Measurements from ENCODE around the gene PXK.

The PXK gene

DNA sequence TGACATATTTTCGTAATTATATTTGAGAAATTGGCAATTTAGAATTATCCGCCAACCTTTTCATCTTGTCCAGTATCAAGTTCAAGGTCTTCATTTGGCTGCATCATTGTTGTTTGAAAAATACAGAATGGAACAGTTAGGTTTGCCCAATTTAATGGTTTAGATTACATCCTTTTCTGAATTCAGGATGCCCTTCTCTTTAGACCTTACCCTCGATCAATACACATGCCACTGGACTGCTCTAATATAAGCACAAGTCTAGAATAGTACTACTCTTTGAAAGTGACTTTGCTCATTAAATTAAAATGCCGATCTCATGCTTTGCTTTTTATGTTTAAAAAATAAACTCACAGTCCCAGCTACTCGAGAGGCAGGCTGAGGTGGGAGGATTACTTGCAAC is 44.5 kb downstream of the PXK start:
- H3K27ac ChIP-seq, result no peak overlapping the region
- no peak for DNase-seq (ENCODE audit: low read depth, low spot score)

DNA sequence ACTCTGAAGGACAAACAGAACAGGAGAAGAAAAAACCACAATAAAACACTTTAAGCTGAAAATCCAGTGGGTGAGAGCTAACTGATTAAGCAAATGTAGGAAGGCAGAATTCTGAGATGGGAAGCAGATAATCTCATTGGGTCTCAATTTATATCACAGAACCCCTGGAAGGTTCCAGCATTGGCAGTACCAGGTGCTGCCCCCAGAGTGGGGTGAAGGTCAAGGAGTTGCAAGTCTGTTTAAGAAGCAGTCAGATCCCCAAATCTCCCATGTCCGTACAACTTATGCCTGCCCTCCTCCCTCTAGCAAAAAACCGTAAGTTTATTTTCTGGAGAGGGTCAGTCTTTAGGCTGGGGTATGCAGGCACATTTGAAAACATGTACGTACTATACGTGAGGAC is 45.1 kb downstream of the PXK start:
- no peak for DNase-seq (ENCODE audit: low read depth, low spot score)
- H3K27ac ChIP-seq, result no peak overlapping the region

DNA sequence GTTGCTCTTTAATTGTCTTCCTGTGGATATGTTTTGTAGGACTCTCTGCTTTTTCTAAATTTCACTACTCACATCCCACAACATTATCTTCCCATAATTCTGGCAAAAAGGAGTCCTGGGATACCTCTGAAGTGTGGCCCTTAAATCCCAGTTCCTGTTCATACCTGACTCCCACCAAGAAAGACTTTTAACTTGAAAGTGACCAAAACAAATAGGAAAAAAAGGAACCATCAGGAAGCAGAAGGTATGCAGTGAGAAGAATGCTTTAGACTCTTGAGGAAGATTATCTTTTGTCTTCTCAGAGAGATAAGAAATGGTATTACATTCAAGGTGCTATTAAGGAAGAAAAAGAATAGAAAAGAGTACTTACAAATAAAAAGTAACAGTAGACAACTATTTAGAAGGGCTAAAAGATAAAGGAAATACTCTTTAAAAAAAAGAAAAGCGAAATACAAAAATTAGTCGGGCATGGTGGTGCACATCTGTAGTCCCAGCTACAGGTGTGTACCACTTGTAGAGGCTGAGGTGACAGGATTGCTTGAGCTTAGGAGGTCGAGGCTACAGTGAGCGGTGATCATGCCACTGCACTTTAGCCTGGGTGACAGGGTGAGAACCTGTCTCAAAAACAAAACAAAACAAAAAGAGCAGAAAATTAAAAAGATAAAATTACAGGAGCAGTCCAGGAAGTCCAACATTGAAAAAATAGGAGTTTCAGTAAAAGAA is 46.8 kb downstream of the PXK start:
- DNase-seq (ENCODE audit: low read depth, low spot score), result no peak
- H3K27ac ChIP-seq, result no peak overlapping the region

DNA sequence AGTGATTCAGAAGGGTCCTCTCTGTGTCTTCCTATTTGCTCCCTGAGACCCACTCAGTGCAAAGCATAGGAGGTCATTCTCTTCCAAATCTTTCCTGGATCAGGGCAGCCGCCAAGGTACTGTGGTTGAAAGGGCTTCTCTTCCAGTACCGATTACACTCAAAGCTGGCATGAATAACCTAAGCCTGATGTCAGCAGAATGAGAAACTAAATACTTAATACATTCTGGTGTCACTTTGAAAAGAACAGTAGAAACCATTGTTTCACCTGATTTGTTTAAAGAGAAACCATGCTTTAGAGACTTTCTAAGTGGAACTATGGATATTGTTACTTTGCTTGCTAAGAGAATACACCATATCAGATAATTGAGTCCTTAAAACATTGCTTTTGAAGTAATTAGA is 50.8 kb downstream of the PXK start:
- H3K27ac ChIP-seq, result peak overlapping the region; percentile 64
- no peak for DNase-seq (ENCODE audit: low read depth, low spot score)

DNA sequence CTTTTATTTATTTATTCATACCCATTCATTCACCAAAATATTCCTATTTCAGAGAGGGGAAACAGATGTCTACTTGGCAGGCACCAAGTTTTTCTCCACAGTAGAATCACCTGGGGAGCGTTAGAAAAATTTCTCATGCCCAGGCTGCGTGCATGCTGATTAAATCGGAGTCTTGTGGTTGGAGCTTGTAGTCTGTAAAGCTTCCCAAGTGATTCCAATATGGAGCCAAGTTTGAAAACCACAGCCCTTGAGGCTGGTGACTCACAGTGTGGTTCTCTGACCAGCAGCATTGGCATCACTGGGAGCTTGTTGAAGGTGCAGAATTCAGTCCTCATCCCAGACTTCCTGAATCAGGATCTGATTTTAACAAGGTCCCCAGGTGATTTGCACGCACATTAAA is 51.2 kb downstream of the PXK start:
- DNase-seq (ENCODE audit: low read depth, low spot score), result peak; percentile 91
- peak overlapping the region; percentile 64 for H3K27ac ChIP-seq

DNA sequence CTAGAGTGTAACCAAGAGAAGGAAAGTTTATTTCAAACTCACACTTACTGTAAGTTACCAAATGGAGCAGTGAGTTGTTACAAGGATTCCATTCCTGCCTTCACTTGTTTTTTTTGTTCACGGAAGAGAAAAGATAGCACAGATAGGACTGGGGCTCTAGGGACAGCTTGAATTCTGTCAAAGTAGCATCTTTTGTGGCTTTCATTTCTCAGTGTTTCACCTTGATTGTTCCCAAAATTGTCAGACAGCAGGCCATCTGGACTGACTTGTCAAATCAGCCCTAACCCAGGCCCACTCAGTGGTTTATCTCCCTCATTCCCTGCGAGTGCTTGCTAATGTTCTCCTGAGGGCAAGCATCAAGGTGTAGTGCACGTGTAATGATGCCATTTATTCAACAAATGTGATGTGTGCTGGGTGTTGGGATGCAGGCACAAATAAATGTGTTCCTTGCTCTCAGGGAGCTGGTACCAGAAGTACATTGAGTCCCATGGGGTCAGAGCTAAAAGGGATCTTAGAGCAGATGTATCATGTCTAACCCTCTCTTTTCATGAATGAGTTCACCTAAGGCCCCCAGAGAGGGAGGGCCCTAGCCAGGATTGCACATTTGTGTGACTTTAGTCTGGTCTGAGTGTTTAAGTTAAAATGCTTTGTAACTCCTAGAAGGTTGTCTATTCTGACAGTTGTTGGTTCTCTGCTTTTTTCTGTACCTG is 51.8 kb downstream of the PXK start:
- H3K27ac ChIP-seq, result peak overlapping the region; percentile 64

DNA sequence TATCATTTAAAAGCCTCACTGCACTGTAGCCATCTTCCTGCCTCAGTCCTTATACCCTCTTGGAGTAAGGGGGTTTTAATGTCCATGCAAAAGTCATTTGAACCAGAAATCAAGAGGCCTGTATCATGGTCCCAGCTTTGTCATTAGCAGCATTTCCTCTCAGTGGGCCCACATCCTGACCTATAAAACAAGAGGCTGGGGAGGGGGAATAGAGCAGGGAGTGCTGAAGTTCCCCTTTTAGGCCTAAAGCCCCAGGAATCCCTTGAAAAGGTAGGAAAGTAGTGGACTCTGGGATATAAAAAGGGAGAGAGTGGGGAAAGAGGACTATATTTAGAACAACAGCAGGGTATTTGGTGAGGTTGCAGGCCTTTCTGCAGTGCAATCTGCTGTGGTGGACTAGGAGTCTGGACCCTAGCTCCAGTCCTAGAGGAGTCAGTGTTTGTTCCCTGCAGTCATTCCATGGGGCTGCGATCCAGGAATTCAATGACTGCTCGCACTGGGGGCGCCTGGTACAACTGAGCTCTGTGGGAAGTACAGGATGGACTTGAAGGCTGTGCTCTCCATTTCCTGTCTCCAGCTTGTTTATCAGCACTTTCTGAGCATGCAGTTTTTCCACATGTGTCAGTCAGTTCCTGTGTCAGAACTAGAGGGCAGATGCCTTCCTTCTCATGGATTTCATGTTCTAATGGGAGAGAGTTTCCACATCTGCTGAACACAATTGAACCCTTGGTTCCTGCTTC is 54.1 kb downstream of the PXK start:
- no peak overlapping the region for H3K27ac ChIP-seq
- no peak for DNase-seq (ENCODE audit: low read depth, low spot score)

More for the DNA sequence above, 51.8 kb downstream of the PXK start:
- no peak for DNase-seq (ENCODE audit: low read depth, low spot score)

DNA sequence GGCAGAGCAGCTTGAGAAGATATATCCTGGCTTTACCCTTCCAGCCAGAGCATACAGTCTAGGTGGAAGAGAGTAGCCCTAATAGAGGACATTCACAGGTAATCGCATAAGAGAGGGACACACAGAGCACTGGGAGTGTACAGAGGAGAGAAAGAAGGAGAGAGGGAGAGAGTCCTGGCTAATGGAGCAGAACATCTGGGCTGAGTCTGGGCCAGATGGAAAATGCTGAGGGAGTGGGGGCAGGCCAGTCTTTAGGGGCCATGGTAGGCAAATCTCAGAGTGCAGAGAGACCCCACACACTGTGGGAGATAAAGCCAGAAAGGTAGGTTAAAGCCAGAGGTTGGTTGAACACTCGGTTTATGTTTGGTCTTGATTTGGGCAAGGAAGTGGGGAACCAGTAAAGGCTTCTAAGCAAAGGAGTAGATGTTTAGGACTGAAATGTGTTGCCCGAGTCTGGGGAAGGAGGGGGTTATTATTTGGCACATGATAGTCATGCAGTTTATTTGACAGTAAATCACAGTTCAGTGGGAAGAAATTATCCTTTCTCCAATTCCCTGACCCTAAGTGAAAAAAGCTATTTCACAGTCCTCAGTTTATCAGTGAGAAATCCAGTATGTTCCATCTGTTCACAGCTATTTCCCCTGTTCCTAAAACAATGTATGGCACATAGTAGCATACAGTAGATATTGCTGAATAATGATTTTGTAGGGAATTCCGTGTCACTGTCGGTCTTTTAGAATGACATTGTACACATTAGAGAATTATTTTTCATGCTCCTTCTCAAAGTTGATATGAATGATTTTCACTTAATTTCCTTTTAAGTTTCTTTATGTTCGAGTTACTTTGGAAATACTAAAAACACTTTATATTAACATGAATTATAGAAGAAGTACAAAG is 55.2 kb downstream of the PXK start:
- no peak for DNase-seq (ENCODE audit: low read depth, low spot score)

DNA sequence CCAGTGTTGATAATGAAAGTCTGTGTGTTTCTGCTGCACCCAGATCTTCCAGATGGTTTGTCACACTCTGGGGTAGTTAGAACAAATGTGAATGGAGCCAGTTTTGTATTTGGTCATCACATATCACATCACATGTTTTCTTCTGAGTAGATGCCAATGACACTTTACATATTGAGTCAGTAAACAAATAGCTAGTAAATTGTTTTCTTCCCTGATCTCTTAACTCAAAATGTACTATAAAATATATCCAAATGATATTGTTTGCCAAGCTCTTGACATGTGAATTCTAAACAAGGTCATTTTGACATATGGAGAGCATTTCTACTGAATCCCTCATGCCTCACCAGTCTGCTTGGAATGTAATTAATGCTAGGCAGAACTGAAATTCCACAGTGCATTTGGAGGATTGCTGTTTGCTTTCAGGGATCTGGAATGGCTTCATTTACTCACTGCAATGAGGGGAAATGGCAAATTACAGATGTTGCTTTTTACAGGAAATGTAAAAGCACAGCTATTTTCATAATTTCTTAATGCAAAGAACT is 55.9 kb downstream of the PXK start:
- no peak for DNase-seq (ENCODE audit: low read depth, low spot score)
- no peak overlapping the region for H3K27ac ChIP-seq

More for the DNA sequence above, 55.2 kb downstream of the PXK start:
- H3K27ac ChIP-seq, result no peak overlapping the region

DNA sequence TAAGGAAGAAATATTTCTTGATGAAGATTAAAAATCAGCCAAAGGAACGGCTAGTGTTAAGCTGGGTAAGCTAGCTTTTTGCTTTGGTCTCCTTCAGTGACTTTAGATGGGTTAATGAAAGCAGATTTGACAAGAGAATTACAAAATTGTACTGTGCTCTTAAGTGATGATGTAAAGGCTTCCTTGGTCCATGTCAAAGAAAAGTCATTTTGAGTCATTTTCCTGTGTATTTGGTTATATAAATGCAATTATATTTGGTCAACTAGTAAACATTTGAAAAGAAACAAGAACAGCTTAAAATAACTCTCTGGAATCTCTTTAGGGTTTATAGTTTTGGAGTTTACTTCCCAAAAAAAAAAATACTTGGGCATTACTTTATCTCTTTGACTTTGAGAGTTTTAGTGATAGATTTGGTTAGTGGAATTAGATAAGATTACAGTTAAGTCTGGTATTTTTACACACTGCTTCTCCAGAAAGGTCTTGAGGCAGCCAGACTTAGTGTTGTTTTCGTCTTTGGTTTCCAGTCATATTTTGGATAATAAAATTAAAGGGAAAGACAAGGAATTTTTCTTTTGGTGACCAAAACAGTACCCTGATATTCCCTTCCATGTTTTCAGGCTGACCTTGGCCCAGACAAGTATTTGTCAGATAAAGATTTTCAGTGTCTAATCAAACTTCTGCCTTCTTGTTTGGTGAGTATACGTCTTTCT is 58.6 kb downstream of the PXK start:
- no peak overlapping the region for H3K27ac ChIP-seq
- no peak for DNase-seq (ENCODE audit: low read depth, low spot score)

DNA sequence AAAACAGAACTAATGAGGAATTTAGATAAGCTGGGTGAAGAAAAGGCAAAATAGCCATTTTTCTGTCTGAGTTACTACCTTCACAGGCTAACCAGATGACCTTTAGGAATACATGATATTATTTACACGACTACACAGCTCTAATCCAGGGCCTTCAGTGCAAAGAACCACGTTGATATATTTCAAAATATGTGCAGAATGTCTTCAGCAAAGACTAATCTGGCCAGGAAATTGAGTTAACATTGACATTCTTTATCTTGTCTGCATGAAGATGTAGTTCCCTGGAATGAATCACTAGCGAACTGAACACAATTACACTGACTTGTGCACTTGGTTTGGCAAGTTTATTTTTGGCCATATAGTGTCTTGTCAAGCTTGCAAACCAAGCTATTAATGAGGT is 59.5 kb downstream of the PXK start:
- H3K27ac ChIP-seq, result no peak overlapping the region
- DNase-seq (ENCODE audit: low read depth, low spot score), result no peak

DNA sequence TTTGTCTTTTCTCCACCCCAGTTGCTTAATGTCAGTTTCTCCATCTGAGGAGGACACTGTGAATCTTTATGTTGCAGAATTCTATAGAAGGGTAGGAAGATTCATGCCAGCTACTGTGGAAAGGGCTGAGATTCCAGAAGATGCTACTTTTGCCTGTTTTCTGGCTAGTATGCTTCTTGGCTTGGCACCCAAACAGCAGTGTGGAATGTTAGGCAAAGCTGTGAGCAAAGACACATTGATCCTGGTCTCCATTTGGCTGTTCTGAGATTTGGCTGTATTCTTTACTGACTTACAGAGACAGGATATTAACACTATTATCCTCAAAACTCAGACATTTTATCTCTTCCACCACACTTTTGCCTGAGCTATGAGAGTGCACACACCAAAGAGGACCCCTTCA is 61.6 kb downstream of the PXK start:
- no peak for DNase-seq (ENCODE audit: low read depth, low spot score)
- H3K27ac ChIP-seq, result no peak overlapping the region

DNA sequence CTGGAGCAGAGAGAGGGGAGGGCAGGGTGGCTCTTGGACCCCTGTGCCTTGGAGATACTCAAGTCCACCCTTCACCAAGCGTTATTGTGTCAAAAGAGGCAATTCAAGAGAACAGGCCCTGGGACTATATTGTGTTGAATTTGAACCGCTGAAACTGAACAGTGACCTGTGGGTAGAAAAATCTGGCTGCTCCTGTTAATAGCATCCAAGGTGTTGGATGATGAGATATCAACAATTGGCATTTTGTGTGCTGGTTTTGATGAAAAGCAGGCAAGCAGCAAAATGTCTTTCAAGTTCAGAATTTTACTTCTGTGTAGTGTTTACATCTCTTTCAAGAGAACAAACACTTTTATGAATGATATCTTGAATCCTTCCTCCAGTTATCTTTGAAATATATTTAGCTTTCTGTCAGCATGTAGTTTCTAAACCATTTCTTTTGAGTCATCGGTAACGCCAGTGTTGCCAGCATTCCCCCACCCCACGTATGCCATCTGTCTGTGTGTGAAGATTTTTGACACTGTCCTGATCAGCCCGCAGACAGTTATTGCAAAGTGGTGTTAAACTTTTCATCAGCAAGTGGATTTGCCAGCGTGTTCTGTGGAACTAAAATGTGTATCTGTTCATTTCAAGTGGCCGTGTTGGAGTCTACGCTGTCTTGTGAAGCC is 66.1 kb downstream of the PXK start:
- no peak for DNase-seq (ENCODE audit: low read depth, low spot score)
- no peak overlapping the region for H3K27ac ChIP-seq

DNA sequence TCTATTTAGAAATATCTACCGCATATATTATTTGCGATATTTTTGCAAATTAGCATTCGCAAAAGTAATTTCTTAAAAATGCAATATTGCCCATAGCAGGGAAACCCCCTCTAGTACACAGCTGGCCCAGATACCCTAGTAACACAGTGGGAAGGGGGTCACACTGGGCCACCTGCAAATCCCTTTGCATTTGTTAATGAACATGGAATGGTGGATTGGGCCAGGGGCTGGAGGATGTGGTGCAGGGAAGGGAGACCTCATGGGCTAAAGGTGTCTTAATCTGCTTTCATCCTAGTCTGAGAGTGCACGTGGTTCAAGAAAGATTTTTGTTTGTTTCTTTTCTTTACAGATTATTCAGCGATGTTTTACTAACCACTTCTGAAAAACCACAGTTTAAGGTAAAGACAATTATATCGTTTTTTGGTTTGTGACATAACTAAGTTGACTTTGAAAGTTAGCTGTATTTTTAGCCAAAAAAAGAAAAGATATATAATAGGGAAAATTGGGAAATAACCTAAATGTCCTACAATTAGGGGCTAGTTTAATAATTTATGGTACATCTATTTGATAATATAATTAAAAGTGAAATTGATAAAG is 70.9 kb downstream of the PXK start:
- DNase-seq (ENCODE audit: low read depth, low spot score), result no peak

DNA sequence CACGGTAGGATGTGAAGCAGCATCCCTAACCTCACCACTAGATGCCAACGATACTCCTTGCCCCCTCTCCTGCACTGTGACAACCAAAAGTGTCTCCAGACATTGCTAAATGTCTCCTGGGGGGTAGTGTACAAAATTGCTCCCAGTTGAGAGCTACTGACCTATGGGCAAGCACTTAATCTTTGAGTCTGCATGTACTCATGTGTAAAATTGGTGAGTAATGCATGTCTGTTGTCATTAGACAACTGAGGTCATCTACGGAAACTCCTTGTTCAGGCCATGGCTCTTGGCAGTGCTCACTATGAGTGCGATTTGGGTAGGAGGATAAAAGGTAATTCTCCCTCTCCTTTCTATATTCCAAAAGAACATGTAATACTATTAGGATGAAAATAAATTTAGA is 71.7 kb downstream of the PXK start:
- no peak for DNase-seq (ENCODE audit: low read depth, low spot score)

More for the DNA sequence above, 70.9 kb downstream of the PXK start:
- no peak overlapping the region for H3K27ac ChIP-seq

DNA sequence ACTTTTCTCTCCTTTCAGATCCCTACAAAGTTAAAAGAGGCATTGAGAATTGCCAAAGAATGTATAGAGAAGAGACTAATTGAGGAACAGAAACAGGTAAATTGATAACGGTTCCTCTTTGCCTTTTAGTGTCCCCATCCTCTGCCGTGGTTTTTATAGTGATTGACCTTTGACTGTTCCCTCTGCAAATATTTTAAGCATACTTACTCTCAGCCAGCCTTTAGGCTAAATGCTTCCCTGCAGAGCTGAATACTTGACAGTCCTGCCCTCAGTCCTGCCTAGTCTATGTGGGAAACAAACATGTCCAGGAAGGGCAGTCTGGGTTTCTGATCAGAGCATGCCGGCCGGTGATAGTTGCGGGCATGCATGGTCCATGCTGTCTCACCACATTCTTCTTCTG is 76.2 kb downstream of the PXK start:
- no peak for DNase-seq (ENCODE audit: low read depth, low spot score)
- no peak overlapping the region for H3K27ac ChIP-seq

More for the DNA sequence above, 71.7 kb downstream of the PXK start:
- no peak overlapping the region for H3K27ac ChIP-seq

DNA sequence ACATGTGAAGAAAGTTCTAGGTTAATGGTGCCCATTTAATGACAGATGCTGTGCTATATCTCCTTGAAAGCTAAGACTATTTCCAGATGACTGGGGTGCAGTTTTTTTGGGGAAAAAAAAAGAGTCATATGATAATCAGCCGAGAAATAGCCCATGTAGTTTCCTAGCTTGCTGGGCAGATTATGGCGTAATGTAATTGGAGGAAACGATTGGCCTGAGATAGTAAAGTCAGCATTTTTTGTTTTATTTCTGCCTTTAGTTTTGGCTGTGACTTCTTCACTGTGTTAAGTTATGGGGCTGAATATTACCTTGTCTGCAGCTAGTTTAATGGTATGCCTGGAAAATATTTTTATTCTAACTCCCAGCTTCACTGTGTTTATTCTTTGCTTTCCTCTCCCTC is 77.0 kb downstream of the PXK start:
- DNase-seq (ENCODE audit: low read depth, low spot score), result no peak
- no peak overlapping the region for H3K27ac ChIP-seq

DNA sequence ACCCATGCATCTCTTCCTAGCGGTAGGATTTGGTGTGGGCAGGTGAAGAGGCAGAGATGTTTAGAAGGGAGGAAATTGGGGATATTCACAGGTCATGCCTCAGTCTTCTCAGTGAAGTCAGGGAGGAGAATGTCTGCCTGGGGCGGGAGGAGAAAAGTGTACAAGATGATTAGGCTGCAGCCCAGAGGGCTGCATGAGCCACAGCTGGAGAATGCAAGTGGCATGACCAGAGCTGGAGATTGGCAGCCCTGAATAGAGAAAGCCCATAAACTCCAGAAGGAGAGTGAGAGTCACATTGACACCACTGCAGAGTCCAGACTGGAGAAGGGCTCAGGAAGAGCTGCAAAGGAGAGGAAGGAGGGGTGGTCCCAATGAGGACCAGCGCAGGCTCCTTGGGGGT is 78.3 kb downstream of the PXK start:
- DNase-seq (ENCODE audit: low read depth, low spot score), result no peak
- no peak overlapping the region for H3K27ac ChIP-seq

All from epithelial cell of prostate (primary cell).